Loucy (cell line): ENCODE measurements around the gene HIP1R.

Experiments used
- H2AFZ ChIP-seq: fragments of 200-600 bp; sonication (generic); 2 replicates; pipeline ENCODE4 v1.6.0; 2016; ENCODE audit warnings: antibody characterized with exemption, mild to moderate bottlenecking, low read length, moderate library complexity
- H3F3A ChIP-seq: fragments of 200-600 bp; 2 replicates; pipeline ENCODE4 v1.6.0; 2016; ENCODE audit warnings: antibody characterized with exemption, low read depth, mild to moderate bottlenecking
- H3K27me3 ChIP-seq: fragments of 200-600 bp; sonication (generic); 2 replicates; pipeline ENCODE4 v1.6.1; 2014; ENCODE audit warnings: low read length, mild to moderate bottlenecking; ENCODE audit not compliant: insufficient read depth, poor library complexity, severe bottlenecking
- H3K36me3 ChIP-seq: fragments of 200-600 bp; sonication (generic); 2 replicates; pipeline ENCODE4 v1.6.1; 2016; ENCODE audit warnings: low read length; ENCODE audit not compliant: insufficient read depth
- H3K4me1 ChIP-seq: fragments of 200-600 bp; sonication (generic); 2 replicates; pipeline ENCODE4 v1.5.1; 2014; ENCODE audit warnings: low read length, mild to moderate bottlenecking; ENCODE audit not compliant: insufficient read depth, poor library complexity, severe bottlenecking
- H3K4me2 ChIP-seq: fragments of 200-600 bp; sonication (generic); 2 replicates; pipeline ENCODE4 v1.6.0; 2014; ENCODE audit warnings: antibody characterized with exemption, low read length, low read depth, mild to moderate bottlenecking; ENCODE audit not compliant: poor library complexity, severe bottlenecking
- H3K4me3 ChIP-seq: fragments of 200-600 bp; sonication (generic); 2 replicates; pipeline ENCODE4 v1.5.1; 2014; ENCODE audit warnings: low read length, mild to moderate bottlenecking, mixed read lengths; ENCODE audit not compliant: poor library complexity, severe bottlenecking
- H3K79me2 ChIP-seq: fragments of 200-600 bp; sonication (generic); 2 replicates; pipeline ENCODE4 v1.6.1; 2014; ENCODE audit warnings: low read length; ENCODE audit not compliant: insufficient read depth
- H3K9ac ChIP-seq: fragments of 200-600 bp; sonication (generic); 2 replicates; pipeline ENCODE4 v1.6.0; 2014; ENCODE audit warnings: mild to moderate bottlenecking, low read depth, low read length, moderate library complexity; ENCODE audit not compliant: poor library complexity, severe bottlenecking
- H3K9me2 ChIP-seq: fragments of 200-600 bp; sonication (generic); replicated peaks from 2 replicates; pipeline ENCODE4 v1.6.1; 2016; ENCODE audit warnings: low read depth, low read length, mixed read lengths
- H3K9me3 ChIP-seq: fragments of 200-600 bp; sonication (generic); 2 replicates; pipeline ENCODE4 v1.6.1; 2014; ENCODE audit warnings: mild to moderate bottlenecking, antibody characterized with exemption, low read length, low read depth; ENCODE audit not compliant: insufficient read depth
- H4K20me1 ChIP-seq: fragments of 200-600 bp; sonication (generic); 2 replicates; pipeline ENCODE4 v1.6.0; 2014; ENCODE audit warnings: antibody characterized with exemption, low read length, mild to moderate bottlenecking; ENCODE audit not compliant: insufficient read depth, poor library complexity, severe bottlenecking
- EZH2phosphoT487 ChIP-seq: fragments of 200-600 bp; IDR thresholded peaks from 2 replicates; pipeline ENCODE4 v1.6.1; 2018; ENCODE audit warnings: antibody characterized with exemption, mild to moderate bottlenecking, moderate library complexity, borderline replicate concordance
- TF ChIP-seq, protein P1 (sequence below): fragments of 200-600 bp; sonication (generic); conservative IDR thresholded peaks from 2 replicates; pipeline ENCODE4 v1.5.1; 2014; ENCODE audit warnings: mild to moderate bottlenecking, antibody characterized with exemption, low read length

Gene HIP1R

DNA sequence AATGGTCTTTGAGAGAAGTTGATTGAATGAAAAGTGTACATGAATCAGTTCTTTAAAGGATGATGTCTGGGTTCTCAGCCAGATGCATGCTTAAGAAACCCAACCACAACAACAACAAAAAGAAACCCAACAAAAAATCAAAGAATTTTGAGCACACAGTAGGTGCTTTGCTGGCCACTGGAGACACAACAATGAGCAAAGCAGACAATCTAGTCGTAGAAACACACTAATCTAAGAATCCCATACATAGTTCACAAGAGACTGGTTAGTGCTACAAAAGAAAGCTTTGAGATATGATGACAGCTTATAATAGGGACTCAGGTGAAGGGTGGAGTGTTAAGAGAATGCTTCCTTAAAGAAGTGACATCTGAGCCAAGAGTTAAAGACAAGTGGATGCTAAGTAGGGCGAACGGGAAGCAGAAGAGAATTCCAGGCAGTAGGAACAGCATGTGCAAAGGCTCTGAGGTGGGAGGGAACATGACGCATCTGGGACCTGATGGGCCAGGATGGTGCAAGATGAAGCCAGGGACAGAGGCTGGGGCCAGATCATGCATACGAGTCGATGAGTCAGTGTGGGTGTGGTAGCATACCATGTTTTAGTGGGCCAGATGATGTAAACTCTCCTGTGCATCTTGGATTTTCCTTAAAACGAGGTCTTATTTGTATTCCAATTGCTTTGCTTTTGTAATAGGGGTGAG is 4.6 kb upstream of the HIP1R start:
- no peak overlapping the region for H3K4me2 ChIP-seq
- no peaks in the 10 kb centered on the region for H3K9me2 ChIP-seq
- H3K36me3 ChIP-seq = no peaks in the 10 kb centered on the region
- TF ChIP-seq, protein P1, sequence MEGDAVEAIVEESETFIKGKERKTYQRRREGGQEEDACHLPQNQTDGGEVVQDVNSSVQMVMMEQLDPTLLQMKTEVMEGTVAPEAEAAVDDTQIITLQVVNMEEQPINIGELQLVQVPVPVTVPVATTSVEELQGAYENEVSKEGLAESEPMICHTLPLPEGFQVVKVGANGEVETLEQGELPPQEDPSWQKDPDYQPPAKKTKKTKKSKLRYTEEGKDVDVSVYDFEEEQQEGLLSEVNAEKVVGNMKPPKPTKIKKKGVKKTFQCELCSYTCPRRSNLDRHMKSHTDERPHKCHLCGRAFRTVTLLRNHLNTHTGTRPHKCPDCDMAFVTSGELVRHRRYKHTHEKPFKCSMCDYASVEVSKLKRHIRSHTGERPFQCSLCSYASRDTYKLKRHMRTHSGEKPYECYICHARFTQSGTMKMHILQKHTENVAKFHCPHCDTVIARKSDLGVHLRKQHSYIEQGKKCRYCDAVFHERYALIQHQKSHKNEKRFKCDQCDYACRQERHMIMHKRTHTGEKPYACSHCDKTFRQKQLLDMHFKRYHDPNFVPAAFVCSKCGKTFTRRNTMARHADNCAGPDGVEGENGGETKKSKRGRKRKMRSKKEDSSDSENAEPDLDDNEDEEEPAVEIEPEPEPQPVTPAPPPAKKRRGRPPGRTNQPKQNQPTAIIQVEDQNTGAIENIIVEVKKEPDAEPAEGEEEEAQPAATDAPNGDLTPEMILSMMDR = no peak
- TF ChIP-seq EZH2phosphoT487 = no peak
- H3K9ac ChIP-seq = no peak overlapping the region
- no peak overlapping the region for H3K4me3 ChIP-seq
- H2AFZ ChIP-seq = no peak overlapping the region
- no peaks in the 10 kb centered on the region for H3K4me1 ChIP-seq
- H4K20me1 ChIP-seq = no peaks in the 10 kb centered on the region
- no peaks in the 10 kb centered on the region for H3K9me3 ChIP-seq
- no peaks in the 10 kb centered on the region for H3K27me3 ChIP-seq
- no peaks in the 10 kb centered on the region for H3F3A ChIP-seq
- no peaks in the 10 kb centered on the region for H3K79me2 ChIP-seq

DNA sequence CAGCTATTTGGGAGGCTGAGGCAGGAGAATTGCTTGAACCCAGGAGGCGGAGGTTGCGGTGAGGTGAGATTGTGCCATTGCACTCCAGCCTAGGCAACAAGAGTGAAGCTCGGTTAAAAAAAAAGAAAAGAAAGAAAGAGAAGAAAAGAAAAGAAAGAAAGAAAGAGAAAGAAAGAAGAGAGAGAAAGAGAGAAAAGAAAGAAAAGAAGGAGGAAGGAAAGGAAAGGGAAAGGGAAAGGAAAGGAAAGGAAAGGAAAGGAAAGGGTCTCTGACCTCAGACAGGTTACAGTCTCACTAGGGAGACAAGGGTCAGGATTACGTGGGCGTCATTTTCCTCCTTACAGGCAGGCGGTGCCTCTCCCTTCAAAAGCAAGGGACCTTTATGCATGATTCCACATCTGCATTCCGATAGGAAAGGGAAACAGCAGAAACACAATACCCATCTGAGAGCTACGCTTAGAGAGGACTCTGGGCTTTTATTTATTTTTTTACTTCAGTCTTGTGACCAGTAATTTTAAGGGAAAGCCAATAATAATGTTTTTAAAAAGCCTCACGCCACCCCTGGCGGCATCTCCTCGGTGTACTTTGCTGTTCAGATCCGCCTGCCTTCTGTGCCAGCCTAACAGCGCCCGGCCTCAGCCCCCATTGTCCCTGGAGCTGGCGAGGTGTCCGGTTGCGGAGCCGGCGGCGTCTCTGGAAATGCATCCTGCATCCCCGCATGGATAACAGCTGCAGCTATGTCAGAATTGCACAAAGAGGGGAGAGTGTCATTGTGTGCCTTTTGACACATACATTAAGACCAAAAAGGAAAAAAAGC is 945 bp upstream of the HIP1R start:
- Histone ChIP-seq H2AFZ (peak overlapping the region; percentile 57), H3K36me3 (no peaks in the 10 kb centered on the region), H3K4me1 (peaks cover 28% of the 10 kb centered on the region), H3K27me3 (no peaks in the 10 kb centered on the region), H3K9ac (peak overlapping the region; percentile 20), H3K4me2 (peak overlapping the region; percentile 63), H3K9me2 (no peaks in the 10 kb centered on the region), H3K79me2 (peaks cover 35% of the 10 kb centered on the region), H3F3A (no peaks in the 10 kb centered on the region), H3K9me3 (no peaks in the 10 kb centered on the region), H4K20me1 (peaks cover 17% of the 10 kb centered on the region), H3K4me3 (peak overlapping the region; percentile 88)
- TF ChIP-seq EZH2phosphoT487 = no peak
- TF ChIP-seq, protein P1 = peak; percentile 36

DNA sequence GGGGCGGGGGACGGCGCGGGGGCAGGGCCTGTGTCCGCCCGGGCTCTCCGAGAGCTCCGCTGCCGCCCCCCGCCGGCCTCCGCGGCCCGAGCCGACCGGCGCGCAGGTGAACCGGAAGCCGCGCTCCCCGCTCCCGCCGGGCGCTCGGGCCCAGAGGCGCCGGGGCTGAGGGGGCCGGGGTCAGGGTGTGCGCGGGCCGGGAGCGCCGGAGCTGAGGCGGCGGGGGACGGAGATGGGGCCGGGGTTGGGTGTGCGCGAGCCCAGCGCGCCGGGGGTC is 431 bp downstream of the HIP1R start:
- Histone ChIP-seq H3K79me2 (peaks cover 49% of the 10 kb centered on the region), H3K27me3 (no peaks in the 10 kb centered on the region), H3K9me3 (no peaks in the 10 kb centered on the region), H3K4me3 (peak overlapping the region; percentile 88), H3F3A (no peaks in the 10 kb centered on the region), H3K9me2 (no peaks in the 10 kb centered on the region), H3K36me3 (no peaks in the 10 kb centered on the region), H4K20me1 (peaks cover 20% of the 10 kb centered on the region), H3K4me2 (peak overlapping the region; percentile 83), H2AFZ (peak overlapping the region; percentile 79; the same call in 1 of the 2 replicates), H3K4me1 (peaks cover 34% of the 10 kb centered on the region), H3K9ac (peak overlapping the region; percentile 75)
- TF ChIP-seq EZH2phosphoT487 = no peak
- TF ChIP-seq, protein P1 = no peak
